Heart right ventricle (tissue), 16 donors: Measurements from ENCODE around the gene PRELID2. TPM values are rescaled to one million over a fixed set of nuclear protein-coding genes. Genes with fewer than 3 reads are reported as not detected.
A peak's percentile ranks its signal among the peaks of the same experiment; 100 is the strongest.

Source experiments
- ATAC-seq, 8 donors: fragments of 200-7000 bp; cut with Tn5 transposase; one replicate each; pipeline ENCODE4 v1.9.1; 2020; ENCODE audit warnings: mild to moderate bottlenecking in 8 of 8, moderate library complexity in 8 of 8, moderate number of reproducible peaks in 1 of 8
- DNase-seq, 2 donors: peaks; one replicate each; pipeline ENCODE4 v3.0.0-alpha.2; 2020
- H3K27ac ChIP-seq, 10 donors: fragments of 200-600 bp; sonication (generic) in 2 of 10; one replicate each; pipeline versions ENCODE4 v1.5.0 to v1.8.0; 2020 to 2022; ENCODE audit warnings: mild to moderate bottlenecking in 3 of 10
- H3K27me3 ChIP-seq, 7 donors: fragments of 200-600 bp; one replicate each; pipeline ENCODE4 v1.8.0; 2021 to 2022; ENCODE audit warnings: mild to moderate bottlenecking in 2 of 7
- H3K36me3 ChIP-seq, 9 donors: fragments of 200-600 bp; sonication (generic) in 1 of 9; one replicate each; pipeline versions ENCODE4 v1.5.0 to v1.8.0; 2020 to 2022; ENCODE audit warnings: mild to moderate bottlenecking in 2 of 9
- H3K4me1 ChIP-seq, 9 donors: fragments of 200-600 bp; sonication (generic) in 1 of 9; one replicate each; pipeline versions ENCODE4 v1.5.0 to v1.8.0; 2020 to 2022; ENCODE audit warnings: mild to moderate bottlenecking in 4 of 9
- H3K4me3 ChIP-seq, 10 donors: fragments of 200-600 bp; sonication (generic) in 2 of 10; one replicate each; pipeline versions ENCODE4 v1.5.0 to v1.8.0; 2020 to 2022; ENCODE audit warnings: mild to moderate bottlenecking in 7 of 10, moderate library complexity in 2 of 10
- H3K9me3 ChIP-seq, 11 donors: fragments of 200-600 bp in 10 of 11; sonication (generic) in 2 of 11; one replicate each; pipeline versions ENCODE4 v1.5.0 to v1.8.0; 2013 to 2022; ENCODE audit warnings: mild to moderate bottlenecking in 2 of 11, control low read depth in 1 of 11, moderate library complexity in 1 of 11
- WGBS, 2 donors: extraction: QIAGEN DNeasy Blood & Tissue Kit; methylation state at CpG; one replicate each; pipeline ENCODE4 v1.1.7; 2013; ENCODE audit warnings: inconsistent platforms in 1 of 2; 5-methylcytosine and 5-hydroxymethylcytosine counted together
- intact Hi-C, 10 donors: fragments of 100-400 bp; cut with DNase I; formaldehyde crosslinking; loops; one replicate each; pipeline versions ENCODE4 v1.11.1 to v1.14.2; 2022
- polyA plus RNA-seq, 2 donors: library from polyadenylated mRNA; stranded (reverse); fragments of 200-250 nt; gene quantifications; one replicate each; pipeline ENCODE4 v1.2.3, GENCODE V29; 2013
- total RNA-seq, 10 donors: library from RNA; stranded (reverse); fragmentation: NEBNext Ultra II Directional in 3 of 10; extraction: Animal tissue kit (Norgen Biotek cat#: 25700) in 3 of 10; gene quantifications; one replicate each; pipeline versions ENCODE4 v1.2.1 to v1.2.4, GENCODE V29; 2021 to 2023
- TF ChIP-seq, protein P1 (sequence below), 9 donors: fragments of 200-600 bp; sonication (generic) in 2 of 9; IDR thresholded peaks; one replicate each; pipeline versions ENCODE4 v1.5.0 to v1.8.0; 2021 to 2022; ENCODE audit warnings: antibody characterized with exemption in 9 of 9, mild to moderate bottlenecking in 5 of 9, moderate library complexity in 1 of 9
- donor health status: Arrhythmogenic right ventricular cardiomyopathy.
- donor health status: ischemic (EF 13 %, LVEDD 7.1; RV severe dilation, severe dysfunction).
- donor health status: healthy with polysubstance abuse.
- donor health status: DM: no; HTN: yes; CAD: no.
- donor health status: DM: no; HTN: no; CAD: no.
- donor health status: ischemic (EF 25% LVEDD 6.9; RV normal size, moderate dysfunction).
- donor health status: ischemic (EF 25% LVEDD 5.7; RV mildly dilated, moderate dysfunction).
- donor health status: healthy.
- donor health status: DM: yes; HTN: yes; CAD: no.
- donor health status: Ischemic cardiomyopathy.
- donor health status: ischemic (EF 35%, LVEDD 5.7; RV mildly dilated, moderate dysfunction).
- donor health status: nonischemic (EF 11% LVEDD 7.7; RV severe dilation, severe dysfunction).
- donor health status: DM: yes; HTN: yes; CAD: no.
- donor health status: PGD.
- donor health status: ischemic (EF 29% LVEDD 5.4; RV normal size, mild dysfunction).
- donor health status: nonischemic (EF 23%, LVEDD 6.1; RV moderate dilation, normal function).

PRELID2 gene
- total and polyA plus RNA-seq, 12 donors: 1.2 to 83.7 (median 11.9) TPM

DNA sequence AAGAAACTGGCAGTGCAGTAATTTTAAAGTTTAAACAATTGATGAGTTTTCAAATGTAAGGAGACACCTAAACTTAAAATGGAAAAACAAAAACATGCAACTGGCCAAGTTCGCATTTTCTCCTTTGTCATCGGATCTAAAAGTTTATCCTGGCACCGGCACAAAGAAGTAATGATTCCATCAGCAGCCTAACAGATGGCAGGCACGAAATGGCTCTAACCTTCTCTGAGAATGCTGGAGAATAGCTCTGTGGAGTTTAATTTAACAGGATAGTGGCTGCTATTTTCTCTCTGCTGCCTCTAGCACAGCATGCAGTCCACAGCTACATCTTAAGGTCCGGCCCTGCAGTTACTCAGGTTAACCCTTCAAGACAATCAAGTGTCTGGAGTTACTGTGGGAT, 82.2 kb downstream of the PRELID2 start:
- no peak overlapping the region for H3K4me3 ChIP-seq
- intact Hi-C loops: no loop called here
- TF ChIP-seq, protein P1, sequence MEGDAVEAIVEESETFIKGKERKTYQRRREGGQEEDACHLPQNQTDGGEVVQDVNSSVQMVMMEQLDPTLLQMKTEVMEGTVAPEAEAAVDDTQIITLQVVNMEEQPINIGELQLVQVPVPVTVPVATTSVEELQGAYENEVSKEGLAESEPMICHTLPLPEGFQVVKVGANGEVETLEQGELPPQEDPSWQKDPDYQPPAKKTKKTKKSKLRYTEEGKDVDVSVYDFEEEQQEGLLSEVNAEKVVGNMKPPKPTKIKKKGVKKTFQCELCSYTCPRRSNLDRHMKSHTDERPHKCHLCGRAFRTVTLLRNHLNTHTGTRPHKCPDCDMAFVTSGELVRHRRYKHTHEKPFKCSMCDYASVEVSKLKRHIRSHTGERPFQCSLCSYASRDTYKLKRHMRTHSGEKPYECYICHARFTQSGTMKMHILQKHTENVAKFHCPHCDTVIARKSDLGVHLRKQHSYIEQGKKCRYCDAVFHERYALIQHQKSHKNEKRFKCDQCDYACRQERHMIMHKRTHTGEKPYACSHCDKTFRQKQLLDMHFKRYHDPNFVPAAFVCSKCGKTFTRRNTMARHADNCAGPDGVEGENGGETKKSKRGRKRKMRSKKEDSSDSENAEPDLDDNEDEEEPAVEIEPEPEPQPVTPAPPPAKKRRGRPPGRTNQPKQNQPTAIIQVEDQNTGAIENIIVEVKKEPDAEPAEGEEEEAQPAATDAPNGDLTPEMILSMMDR (IDR thresholded peaks at IDR 0.05): no peak
- peaks cover 0 to 14% (median 0%) of the 10 kb centered on the region in 9 donors for H3K4me1 ChIP-seq
- H3K27me3 ChIP-seq: no peaks in the 10 kb centered on the region
- no peak for DNase-seq
- 53 to 55% methylated on average over 5 of the region's 5 CpGs for WGBS, 2 donors
- no peak for ATAC-seq
- no peaks in the 10 kb centered on the region for H3K36me3 ChIP-seq
- H3K27ac ChIP-seq: no peak overlapping the region
- H3K9me3 ChIP-seq: peaks cover 0 to 16% (median 9%) of the 10 kb centered on the region in 11 donors

DNA sequence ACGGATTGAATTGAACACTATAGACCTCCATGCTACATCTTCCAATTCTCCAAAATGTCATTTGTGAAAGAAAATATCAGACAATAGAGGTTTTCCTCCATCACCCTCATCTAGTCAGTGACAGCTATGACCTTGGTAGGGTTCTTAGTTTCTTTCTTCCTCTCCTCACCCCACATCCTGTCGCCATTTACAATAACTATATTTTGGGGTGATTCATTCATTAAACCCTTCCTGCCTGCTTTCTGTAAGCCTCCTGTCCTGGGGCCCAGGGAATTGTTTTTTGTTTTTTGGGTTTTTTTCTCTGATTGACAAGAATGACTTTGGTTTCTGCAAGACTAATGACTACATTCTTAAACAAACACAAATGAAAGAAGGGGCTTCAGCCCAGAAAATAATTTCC, 82.6 kb downstream of the PRELID2 start:
- intact Hi-C loops: no loop called here
- DNase-seq (no peak), ATAC-seq (no peak)
- no peaks in the 10 kb centered on the region for H3K36me3 ChIP-seq
- WGBS, 2 donors: 76 to 77% methylated on average over 2 of the region's 2 CpGs
- H3K27ac ChIP-seq: no peak overlapping the region
- H3K9me3 ChIP-seq: peaks cover 0 to 19% (median 9%) of the 10 kb centered on the region in 11 donors
- H3K27me3 ChIP-seq: no peaks in the 10 kb centered on the region
- TF ChIP-seq, protein P1 (IDR thresholded peaks at IDR 0.05): no peak
- no peak overlapping the region for H3K4me3 ChIP-seq
- peaks cover 0 to 14% (median 0%) of the 10 kb centered on the region in 9 donors for H3K4me1 ChIP-seq

DNA sequence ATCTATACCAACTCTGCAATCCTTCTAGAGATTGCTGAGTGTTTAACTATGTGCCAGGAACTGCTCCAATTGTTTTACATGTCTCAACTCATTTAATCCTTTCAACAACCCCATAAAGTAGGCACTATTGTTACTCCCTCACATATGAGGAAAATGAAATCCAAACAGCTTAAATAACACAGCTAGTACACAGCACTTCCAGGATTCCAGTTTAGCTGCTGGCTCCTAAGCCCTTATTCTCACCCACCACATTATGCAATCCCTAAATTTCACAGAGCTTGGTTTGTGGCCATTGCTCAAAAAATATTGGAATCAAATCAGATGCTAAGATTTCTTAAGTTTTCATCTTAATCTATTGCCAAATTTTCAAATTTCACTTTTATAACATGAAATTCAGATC, 84.9 kb downstream of the PRELID2 start:
- intact Hi-C loops: no loop called here
- Histone ChIP-seq H3K4me1 (peaks cover 0 to 14% (median 0%) of the 10 kb centered on the region in 9 donors), H3K27me3 (no peaks in the 10 kb centered on the region), H3K27ac (no peak overlapping the region), H3K4me3 (no peak overlapping the region), H3K36me3 (no peaks in the 10 kb centered on the region), H3K9me3 (peaks cover 0 to 25% (median 9%) of the 10 kb centered on the region in 11 donors)
- TF ChIP-seq, protein P1 (IDR thresholded peaks at IDR 0.05): no peak
- no peak for DNase-seq
- ATAC-seq: peak in 2 of 8 donors; percentile 63 to 75

DNA sequence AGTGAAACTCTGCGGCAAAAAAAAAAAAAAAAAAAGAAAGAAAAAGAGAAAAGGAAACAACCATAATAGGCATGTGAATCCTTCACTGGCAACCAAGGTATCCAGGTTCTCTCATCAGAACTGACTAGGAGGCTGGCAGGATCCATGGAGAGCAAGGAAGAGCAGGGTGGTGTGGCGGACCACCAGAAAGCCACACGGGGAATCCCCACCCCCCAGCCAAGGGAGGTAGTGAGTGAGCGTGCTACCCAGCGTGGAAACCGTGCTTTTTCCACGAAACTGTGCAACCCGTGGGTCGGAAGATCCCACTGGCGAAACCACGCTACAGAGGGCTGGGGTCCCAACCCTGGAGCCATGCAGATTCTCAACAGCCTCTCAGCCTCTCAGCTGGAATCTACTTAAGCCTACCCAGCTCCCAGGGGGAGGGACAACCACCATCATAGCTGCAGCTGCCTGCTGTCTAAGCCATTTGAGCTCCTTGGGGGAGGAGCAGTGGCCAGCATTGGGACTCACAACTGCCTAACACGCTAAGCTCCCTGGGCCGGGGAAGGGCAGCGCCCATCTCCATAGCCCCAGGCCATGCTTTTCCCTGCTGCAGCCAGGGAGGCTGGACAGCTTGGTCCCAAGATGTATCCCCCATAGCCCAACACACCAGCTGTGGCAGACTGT, 91.6 kb downstream of the PRELID2 start:
- Histone ChIP-seq H3K4me3 (no peak overlapping the region), H3K27ac (no peak overlapping the region), H3K36me3 (no peaks in the 10 kb centered on the region), H3K27me3 (no peaks in the 10 kb centered on the region), H3K4me1 (no peaks in the 10 kb centered on the region), H3K9me3 (peaks cover 0 to 35% (median 5%) of the 10 kb centered on the region in 11 donors)
- intact Hi-C loops: no loop called here
- ATAC-seq (no peak), DNase-seq (no peak)
- 97 to 98% methylated on average over 14 of the region's 14 CpGs for WGBS, 2 donors
- TF ChIP-seq, protein P1 (IDR thresholded peaks at IDR 0.05): no peak
